ENCODE measurements around the gene ZHX3.

The ZHX3 gene

DNA sequence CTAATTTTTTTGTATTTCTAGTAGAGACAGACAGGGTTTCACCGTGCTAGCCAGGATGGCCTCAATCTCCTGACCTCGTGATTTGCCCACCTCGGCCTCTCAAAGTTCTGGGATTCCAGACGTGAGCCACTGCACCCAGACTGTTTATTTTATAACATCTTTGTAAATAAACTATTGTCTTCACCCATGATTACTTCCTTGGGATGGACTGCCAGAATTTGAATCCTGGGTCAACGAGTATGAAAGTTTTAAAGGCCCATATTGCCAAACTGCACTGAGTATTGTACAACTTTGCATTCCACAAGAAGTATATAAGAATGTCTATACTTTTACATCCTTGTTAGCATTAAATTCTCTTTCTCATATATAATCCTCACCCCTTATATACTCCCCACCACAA is 38.6 kb downstream of the ZHX3 start:
- no peak overlapping the region for H3K27ac Mint-ChIP-seq
- ATAC-seq (replicated peaks) (no peak), DNase-seq (no peak)
- H3K4me3 Mint-ChIP-seq = no peak overlapping the region
- H3K9me3 Mint-ChIP-seq = no peaks in the 10 kb centered on the region
- H3K27me3 Mint-ChIP-seq = no peaks in the 10 kb centered on the region
- H3K36me3 Mint-ChIP-seq = peaks cover 10 to 15% of the 10 kb centered on the region in 2 donors
- peaks cover 13 to 33% of the 10 kb centered on the region in 2 donors for H3K4me1 Mint-ChIP-seq

DNA sequence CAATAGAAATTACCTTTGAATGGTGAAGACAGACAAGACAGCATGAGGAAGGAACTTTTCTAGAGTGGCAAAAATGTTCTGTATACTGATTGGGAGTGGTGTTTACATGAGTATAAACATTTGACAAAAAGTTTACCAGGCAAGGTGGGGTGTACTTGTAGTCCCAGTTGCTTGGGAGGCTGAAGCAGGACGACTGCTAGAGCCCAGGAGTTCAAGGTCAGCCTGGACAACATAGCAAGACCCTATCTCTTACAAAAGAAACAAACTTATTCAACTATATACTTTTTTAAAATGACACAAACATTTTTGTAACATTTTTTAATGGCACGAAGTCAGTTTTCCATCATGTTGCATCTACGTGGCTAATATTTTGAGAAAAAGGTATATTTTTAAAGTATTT is 40.5 kb downstream of the ZHX3 start:
- ATAC-seq (replicated peaks) (no peak), DNase-seq (no peak)
- Mint-ChIP-seq H3K27me3 (no peaks in the 10 kb centered on the region), H3K4me1 (peaks cover 21 to 50% of the 10 kb centered on the region in 2 donors), H3K36me3 (peaks cover 12 to 27% of the 10 kb centered on the region in 2 donors), H3K9me3 (peaks cover 2 to 4% of the 10 kb centered on the region in 2 donors), H3K27ac (no peak overlapping the region), H3K4me3 (no peak overlapping the region)

DNA sequence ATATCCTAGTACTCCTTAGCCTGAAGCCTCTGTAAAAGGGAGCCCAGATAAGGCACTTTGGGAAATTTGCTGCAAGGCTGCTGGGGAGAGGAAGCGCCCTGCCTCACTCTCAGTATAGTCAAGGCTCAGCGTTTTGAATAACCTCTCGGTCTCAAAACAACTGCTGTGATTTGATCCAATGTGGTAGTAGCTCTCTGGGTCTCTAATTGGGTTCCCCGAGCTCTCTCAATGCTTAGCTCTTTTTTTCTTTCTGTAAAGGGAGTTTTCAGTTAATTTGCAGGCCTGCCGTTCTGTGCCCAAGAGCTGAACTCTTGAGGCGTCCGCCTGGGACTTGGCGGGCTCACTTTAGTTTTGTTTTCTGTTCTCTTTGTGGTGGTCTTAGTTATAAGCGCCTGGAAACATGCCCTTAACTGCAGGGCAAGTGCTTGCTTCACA is 41.2 kb downstream of the ZHX3 start:
- ATAC-seq (replicated peaks) (no peak), DNase-seq (no peak)
- peaks cover 22 to 50% of the 10 kb centered on the region in 2 donors for H3K4me1 Mint-ChIP-seq

DNA sequence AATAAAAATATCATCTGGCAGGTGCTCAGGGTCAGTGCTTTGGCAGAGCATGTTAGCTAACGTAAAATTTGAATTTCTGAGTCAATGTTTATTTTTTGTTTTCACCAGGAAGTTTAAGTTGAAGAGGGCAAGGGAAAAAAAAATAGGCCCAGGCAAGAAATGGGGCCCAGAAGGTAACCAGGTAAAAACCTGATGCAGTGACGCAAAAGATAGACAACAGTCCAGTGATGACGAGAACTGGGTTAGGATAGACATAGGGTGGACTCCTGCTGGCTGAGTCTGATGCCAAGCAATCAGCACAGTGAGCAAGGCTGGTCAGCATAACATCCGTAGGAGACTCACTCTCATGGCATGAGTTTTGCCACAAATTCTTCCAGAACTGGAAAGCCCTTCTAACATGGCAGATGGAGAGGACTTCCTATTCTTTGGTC is 42.2 kb downstream of the ZHX3 start:
- Mint-ChIP-seq H3K27me3 (no peaks in the 10 kb centered on the region), H3K9me3 (peaks cover 2 to 4% of the 10 kb centered on the region in 2 donors), H3K27ac (no peak overlapping the region), H3K36me3 (peaks cover 9 to 21% of the 10 kb centered on the region in 2 donors), H3K4me3 (no peak overlapping the region), H3K4me1 (peaks cover 22 to 46% of the 10 kb centered on the region in 2 donors)
- no peak for DNase-seq
- no peak for ATAC-seq (replicated peaks)

More for the DNA sequence above, 41.2 kb downstream of the ZHX3 start:
- Mint-ChIP-seq H3K27me3 (no peaks in the 10 kb centered on the region), H3K4me3 (no peak overlapping the region), H3K9me3 (peaks cover 2 to 4% of the 10 kb centered on the region in 2 donors), H3K27ac (no peak overlapping the region), H3K36me3 (peaks cover 9 to 21% of the 10 kb centered on the region in 2 donors)

DNA sequence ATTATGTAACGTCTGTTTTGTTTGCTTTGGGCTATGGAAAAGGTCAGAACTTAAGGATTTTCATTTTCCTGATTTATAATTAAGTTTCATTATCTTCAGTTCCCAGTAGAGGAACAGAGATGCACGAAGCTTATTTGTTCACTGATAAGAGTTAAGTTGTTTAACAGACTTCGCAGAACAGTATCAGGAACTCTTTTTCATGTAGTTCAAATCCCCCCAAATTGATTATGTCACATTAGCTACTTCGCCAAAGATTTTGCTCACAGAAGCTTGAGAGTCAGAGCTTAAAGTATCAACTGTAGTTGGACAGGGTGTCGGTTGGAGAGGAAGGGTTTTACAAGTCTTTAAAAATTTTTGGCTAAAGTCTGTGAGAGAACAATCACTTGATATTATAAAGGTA is 43.4 kb downstream of the ZHX3 start:
- Mint-ChIP-seq H3K4me1 (peaks cover 13 to 35% of the 10 kb centered on the region in 2 donors), H3K27me3 (no peaks in the 10 kb centered on the region), H3K4me3 (no peak overlapping the region), H3K27ac (peak overlapping the region; percentile 14), H3K36me3 (peaks cover 9 to 21% of the 10 kb centered on the region in 2 donors), H3K9me3 (peaks cover 2 to 4% of the 10 kb centered on the region in 2 donors)
- DNase-seq = no peak
- ATAC-seq (replicated peaks) = no peak

DNA sequence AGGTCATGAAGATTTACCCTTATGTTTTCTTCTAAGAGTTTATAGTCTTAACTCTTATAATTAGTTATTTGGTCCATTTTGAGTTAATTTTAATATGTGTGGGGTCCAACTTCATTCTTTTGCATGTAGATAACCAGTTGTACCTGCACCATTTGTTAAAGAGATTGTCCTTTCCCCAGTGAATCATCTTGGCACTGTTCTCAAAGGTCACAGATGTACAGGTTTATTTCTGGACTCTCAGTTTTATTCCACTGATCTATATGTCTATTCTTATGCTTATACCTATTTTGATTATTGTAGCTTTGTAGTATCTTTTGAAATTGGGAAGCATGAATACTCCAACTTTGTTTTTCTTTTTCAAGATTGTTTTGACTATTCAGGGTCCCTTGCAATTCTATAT is 44.1 kb downstream of the ZHX3 start:
- ATAC-seq (replicated peaks) (peak; percentile 67 to 73), DNase-seq (no peak)
- Mint-ChIP-seq H3K36me3 (peaks cover 12 to 23% of the 10 kb centered on the region in 2 donors), H3K4me1 (peaks cover 14 to 39% of the 10 kb centered on the region in 2 donors), H3K27ac (no peak overlapping the region), H3K9me3 (peaks cover 2 to 4% of the 10 kb centered on the region in 2 donors), H3K27me3 (no peaks in the 10 kb centered on the region), H3K4me3 (peak overlapping the region in 1 of 2 donors; percentile 36)

DNA sequence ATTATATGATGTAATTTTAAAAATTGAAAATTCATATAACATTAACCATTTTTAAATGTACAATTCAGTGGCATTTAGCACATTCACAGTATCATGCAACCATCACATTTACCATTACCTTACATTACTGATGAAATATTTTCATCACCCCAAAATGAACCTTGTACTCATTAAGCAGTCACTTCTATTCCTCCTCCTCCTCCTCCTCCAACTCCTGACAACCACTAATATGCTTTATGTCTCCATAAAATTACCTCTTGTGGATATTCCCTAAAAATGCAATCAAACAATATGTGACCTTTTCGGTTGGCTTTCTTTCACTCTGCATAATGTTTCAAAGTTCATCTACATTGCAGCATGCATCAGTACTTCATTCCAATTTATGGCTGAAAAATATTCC is 45.2 kb downstream of the ZHX3 start:
- H3K36me3 Mint-ChIP-seq = peaks cover 15 to 30% of the 10 kb centered on the region in 2 donors
- DNase-seq (no peak), ATAC-seq (replicated peaks) (no peak)
- peaks cover 14 to 39% of the 10 kb centered on the region in 2 donors for H3K4me1 Mint-ChIP-seq
- no peak overlapping the region for H3K4me3 Mint-ChIP-seq
- H3K9me3 Mint-ChIP-seq = peaks cover 2 to 4% of the 10 kb centered on the region in 2 donors
- no peak overlapping the region for H3K27ac Mint-ChIP-seq
- no peaks in the 10 kb centered on the region for H3K27me3 Mint-ChIP-seq

DNA sequence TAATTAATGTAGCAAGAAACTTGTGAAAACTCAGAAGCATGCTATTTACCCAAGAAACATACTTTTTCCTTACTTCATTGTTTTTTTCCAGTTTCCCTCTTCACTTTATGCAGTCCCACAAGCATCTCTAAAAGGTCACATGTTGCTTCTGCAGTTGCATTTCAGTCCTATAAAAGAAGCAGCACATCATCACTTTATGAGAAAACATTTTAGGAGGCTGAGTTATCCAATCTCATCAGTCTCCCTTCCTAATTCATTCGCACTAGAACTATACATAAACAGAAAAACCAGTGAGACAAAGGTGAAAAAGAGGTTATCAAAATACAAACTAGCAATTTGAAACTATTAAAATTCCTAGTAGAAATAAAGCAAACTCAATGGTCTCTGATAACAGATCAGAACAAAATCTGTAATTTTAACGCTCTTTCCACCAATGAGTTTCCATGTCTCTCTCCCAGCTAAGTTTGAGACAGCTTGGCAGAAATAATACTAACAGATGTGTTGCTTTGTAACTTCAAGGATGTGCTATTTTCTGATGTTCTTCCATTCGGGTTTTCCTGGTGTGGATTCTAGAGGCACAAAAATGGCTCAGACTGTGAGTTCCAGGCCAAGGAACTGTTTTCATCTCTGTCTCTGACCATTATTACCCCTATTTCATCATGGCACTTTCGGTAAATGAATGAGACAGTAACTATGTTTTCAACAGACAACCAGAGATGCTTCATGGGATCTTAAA is 48.4 kb downstream of the ZHX3 start:
- ATAC-seq (replicated peaks) (no peak), DNase-seq (no peak)
- no peak overlapping the region for H3K4me3 Mint-ChIP-seq
- peaks cover 13 to 26% of the 10 kb centered on the region in 2 donors for H3K4me1 Mint-ChIP-seq
- H3K9me3 Mint-ChIP-seq = peaks cover 2 to 4% of the 10 kb centered on the region in 2 donors
- H3K36me3 Mint-ChIP-seq = peaks cover 21 to 34% of the 10 kb centered on the region in 2 donors
- no peaks in the 10 kb centered on the region for H3K27me3 Mint-ChIP-seq
- H3K27ac Mint-ChIP-seq = no peak overlapping the region

DNA sequence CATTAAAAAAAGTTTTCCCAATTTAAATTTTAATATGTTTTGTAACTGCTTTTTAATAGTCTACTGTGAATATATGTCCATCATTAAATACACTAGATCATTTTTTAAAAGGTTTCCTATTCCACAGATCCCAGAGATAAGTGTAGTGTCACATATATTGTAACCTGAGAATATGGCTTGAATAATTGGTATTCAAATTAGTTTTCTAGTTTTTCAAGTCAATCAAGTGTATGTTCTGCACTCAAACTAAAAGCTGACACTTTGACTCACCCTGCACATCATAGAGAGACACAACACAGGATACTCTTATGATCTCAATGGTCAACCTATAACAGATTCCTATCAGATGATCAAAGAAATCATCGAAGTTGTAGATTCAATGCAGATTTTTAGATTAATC is 49.1 kb downstream of the ZHX3 start:
- Mint-ChIP-seq H3K4me1 (peaks cover 10 to 19% of the 10 kb centered on the region in 2 donors), H3K4me3 (no peak overlapping the region), H3K9me3 (peaks cover 2 to 4% of the 10 kb centered on the region in 2 donors), H3K27ac (peak overlapping the region; percentile 21), H3K27me3 (no peaks in the 10 kb centered on the region), H3K36me3 (peaks cover 19 to 31% of the 10 kb centered on the region in 2 donors)
- DNase-seq = no peak
- no peak for ATAC-seq (replicated peaks)

DNA sequence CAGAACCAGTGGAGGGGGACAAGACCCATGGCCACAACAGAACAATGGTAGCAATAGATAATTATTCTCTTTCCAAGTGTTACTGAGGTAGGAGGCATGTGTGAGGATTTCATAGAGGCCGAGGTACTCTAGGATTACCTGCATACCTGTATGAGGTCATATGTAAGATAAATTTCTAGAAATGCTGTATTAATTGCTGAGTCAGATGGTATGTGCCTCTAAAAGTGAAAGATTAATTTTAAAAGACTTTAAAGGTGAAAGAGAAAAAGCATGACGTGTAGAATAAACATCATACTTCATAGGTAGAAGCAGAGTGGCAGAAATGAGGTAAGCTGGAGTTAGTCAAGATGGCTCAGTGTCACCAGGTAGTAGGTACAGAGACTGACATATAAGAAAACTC is 51.6 kb downstream of the ZHX3 start:
- Mint-ChIP-seq H3K27me3 (no peaks in the 10 kb centered on the region), H3K27ac (peak overlapping the region; percentile 42), H3K4me3 (no peak overlapping the region), H3K36me3 (peaks cover 16 to 21% of the 10 kb centered on the region in 2 donors), H3K4me1 (peaks cover 3 to 8% of the 10 kb centered on the region in 2 donors), H3K9me3 (no peaks in the 10 kb centered on the region)
- ATAC-seq (replicated peaks) (no peak), DNase-seq (no peak)

DNA sequence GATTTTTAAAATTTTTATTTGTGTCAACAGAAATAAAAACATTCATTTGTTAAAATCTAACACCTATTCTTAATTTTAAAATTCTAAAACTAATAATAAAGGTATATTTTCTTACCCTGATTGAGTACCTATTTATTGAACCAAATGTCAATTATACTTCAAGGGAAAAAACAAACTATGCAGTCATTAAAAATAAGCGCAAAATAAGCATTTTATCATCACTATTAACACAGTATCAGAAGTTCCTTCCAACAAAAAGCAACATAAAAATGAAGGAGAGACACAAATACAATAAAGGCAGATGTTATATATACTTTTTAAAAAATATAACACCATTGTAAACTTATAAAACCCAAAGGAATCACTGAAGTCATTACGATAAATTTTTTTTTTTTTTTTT is 52.7 kb downstream of the ZHX3 start:
- DNase-seq = no peak
- Mint-ChIP-seq H3K4me3 (no peak overlapping the region), H3K9me3 (no peaks in the 10 kb centered on the region), H3K27ac (no peak overlapping the region), H3K27me3 (no peaks in the 10 kb centered on the region), H3K4me1 (peaks cover 5 to 8% of the 10 kb centered on the region in 2 donors), H3K36me3 (peaks cover 18 to 32% of the 10 kb centered on the region in 2 donors)
- no peak for ATAC-seq (replicated peaks)

DNA sequence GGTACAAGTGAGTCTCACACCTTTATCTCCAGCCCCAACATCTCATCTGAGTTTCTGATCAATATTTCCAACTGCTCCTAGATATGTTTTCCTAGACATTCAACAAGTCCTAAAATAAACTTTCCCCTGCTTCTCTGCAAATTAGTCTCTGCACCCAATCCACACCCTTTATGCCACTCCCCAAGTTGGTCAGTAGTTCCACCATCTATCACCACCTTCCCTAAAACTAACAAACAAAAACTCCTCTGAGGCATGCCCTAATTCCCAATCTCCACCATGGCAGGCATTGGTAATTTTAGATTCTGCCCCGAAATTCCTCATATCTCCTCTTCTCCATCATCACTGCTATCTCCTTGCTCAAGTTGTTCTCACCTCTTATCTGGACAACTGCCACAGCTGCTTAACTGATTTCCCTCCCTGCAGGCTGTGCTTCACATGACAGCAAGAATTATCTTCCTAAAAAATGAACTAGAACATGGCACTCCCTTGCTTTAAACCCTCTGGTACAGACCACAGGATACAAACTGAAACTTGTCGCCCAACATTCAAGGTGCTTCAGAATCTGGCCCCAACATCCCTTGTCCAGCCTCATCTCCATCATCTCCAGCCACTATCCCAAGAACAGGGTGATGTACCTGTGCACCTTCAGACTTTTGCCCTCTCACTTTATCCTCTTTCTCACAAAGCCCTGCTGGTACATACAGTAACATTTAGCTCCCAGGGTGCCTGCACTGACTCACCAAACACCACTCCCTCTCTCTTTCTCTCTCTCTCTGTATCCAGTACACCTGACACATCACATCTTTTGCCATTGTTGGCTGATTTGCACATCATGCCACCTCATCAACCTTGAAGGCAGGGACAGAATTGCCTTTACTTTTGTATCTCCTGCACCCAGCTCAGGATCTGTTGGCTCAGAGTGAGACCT is 55.5 kb downstream of the ZHX3 start:
- Mint-ChIP-seq H3K27ac (no peak overlapping the region), H3K4me1 (peaks cover 6% of the 10 kb centered on the region in 2 donors), H3K27me3 (no peaks in the 10 kb centered on the region), H3K36me3 (peaks cover 14 to 24% of the 10 kb centered on the region in 2 donors), H3K9me3 (no peaks in the 10 kb centered on the region), H3K4me3 (no peak overlapping the region)
- DNase-seq (no peak), ATAC-seq (replicated peaks) (no peak)

DNA sequence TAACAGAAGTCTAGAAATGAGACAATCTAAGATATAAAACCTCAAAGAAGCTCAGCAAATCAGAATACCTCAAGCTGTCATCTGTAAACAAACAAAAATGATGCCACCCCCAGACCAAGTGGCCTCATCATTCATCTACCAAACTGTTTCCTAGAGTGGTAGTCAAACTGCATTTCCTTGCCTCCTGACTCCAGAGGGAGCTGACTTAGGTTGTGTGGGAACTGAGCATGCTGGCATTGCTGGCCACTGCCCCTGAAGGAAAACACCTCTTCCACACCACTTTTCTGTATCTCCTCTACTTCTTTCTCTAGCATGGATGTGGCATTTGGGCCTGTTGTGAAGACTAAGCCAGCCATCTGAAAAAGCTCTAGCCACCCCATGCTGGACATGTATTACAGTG is 56.3 kb downstream of the ZHX3 start:
- no peak for ATAC-seq (replicated peaks)
- H3K36me3 Mint-ChIP-seq = peaks cover 11 to 22% of the 10 kb centered on the region in 2 donors
- no peaks in the 10 kb centered on the region for H3K27me3 Mint-ChIP-seq
- peaks cover 6% of the 10 kb centered on the region in 2 donors for H3K4me1 Mint-ChIP-seq
- no peak overlapping the region for H3K27ac Mint-ChIP-seq
- no peak overlapping the region for H3K4me3 Mint-ChIP-seq
- DNase-seq = no peak
- no peaks in the 10 kb centered on the region for H3K9me3 Mint-ChIP-seq

DNA sequence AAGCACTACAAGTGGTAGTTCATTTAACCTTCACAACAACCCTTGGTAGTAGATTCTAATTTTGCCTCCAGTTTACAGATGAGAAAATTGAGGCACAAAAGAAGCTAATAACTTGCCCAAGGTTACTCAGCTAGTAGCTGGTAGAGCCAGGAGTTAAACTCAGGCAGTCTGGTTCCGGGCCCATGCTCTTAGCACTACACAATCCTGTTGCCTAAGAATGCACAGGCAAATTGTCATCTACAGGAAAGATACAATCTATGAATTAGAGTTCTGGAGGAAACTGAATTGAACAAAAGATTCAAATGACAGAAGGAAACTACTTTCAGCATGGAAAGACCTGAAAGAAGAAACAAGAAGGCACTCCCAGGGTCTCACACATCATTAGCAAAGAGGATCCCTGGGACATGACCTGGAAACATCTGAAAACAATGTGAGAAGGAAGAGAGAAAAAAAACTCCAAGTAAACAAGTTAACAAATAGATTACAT is 56.8 kb downstream of the ZHX3 start:
- DNase-seq = no peak
- no peaks in the 10 kb centered on the region for H3K9me3 Mint-ChIP-seq
- H3K4me1 Mint-ChIP-seq = peaks cover 6% of the 10 kb centered on the region in 2 donors
- no peaks in the 10 kb centered on the region for H3K27me3 Mint-ChIP-seq
- ATAC-seq (replicated peaks) = no peak
- H3K36me3 Mint-ChIP-seq = peaks cover 7 to 17% of the 10 kb centered on the region in 2 donors
- H3K27ac Mint-ChIP-seq = no peak overlapping the region
- no peak overlapping the region for H3K4me3 Mint-ChIP-seq
